GDM1 (cell line): ENCODE data around the gene MIB2.
A peak's percentile ranks its signal among the peaks of the same experiment; 100 is the strongest.
"Not testable (repeated sequence)": the region's sequence is repeated elsewhere in the genome, so short reads cannot be mapped to it uniquely, and the experiment has no call there.

Source experiments
- DNase-seq: peaks from one replicate; lab custom pipeline; 2025; lab: John Stamatoyannopoulos, UW

Gene MIB2

GRCh38 chr1:1615256-1616044 is at the start of gene MIB2:
MIB2 (plus strand) TSS chr1:1615500; CDS start chr1:1623453, 7,953 bp downstream.
- peak; percentile 97 for DNase-seq

- DNase-seq, result no peak
These were observed 48.0 kb upstream of the MIB2 start for GRCh38 chr1:1567152-1567875.

DNA sequence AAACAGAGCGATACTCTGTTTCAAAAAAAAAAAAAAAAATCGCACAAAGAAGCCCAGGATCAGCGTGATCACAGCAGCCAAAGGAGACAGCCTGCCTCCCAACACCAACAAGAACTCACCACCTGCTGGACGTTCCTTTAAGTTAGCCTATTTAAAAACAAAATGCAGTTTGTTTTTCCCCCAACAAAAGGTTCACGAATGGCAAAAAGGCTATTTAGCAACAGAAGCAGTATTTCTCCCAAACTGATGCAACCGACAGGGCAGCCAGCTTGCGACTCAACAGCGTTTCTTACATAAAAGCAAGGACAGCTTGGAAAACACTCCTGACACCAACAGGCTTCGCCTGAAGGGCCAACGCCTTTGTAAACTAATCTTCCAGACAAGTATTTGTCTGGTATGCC is 47.4 kb upstream of the MIB2 start:
- DNase-seq, result no peak

GRCh38 chr1:1569341-1569740 is 46.0 kb upstream of the MIB2 start:
- DNase-seq, result no peak

DNA sequence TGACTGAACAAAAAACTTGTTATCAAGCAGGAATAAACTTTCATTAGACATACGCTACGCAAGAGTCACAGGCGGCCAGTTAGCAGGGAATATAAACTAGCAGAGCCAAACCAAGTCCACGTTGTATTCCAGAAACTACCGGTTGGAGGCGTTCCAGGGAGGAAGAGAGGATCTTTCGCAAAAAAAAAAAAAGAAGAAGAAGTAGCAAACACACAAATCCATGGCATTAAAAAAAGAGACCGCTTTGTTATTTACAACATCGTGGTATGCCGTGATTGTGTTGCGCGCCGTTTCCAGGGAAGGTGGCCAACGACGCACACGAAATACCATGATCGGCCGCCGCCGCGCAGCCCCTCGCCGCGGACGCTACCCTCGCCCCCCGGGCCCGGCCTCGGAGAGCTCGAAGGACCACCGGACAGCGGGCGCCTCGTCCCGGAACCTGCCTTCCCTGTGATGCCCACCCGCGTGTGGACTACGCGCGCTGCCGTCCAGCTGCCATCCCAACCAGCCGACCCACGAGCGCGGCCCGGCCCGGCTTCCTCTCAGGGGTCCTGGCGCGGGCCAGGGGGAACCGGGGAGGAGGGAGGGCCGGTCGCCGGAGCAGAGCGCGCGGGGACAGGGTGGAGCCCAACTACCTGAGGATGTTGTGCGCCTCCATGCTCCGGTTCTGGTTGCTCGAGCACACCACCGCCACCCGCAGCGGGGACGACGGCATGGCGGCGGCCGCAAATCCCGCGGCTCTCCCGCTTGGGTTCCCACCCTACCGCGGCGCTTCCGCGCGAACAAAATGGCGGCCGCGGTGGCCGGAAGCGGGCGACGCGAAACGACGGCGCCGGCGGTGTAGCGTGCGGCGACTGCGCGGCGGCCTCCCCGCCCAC is 41.2 kb upstream of the MIB2 start:
- peak; percentile 82 for DNase-seq

- DNase-seq, result peak; percentile 88
These were observed 40.4 kb upstream of the MIB2 start, which contains the start of gene SSU72 for GRCh38 chr1:1574721-1575537. SSU72 (minus strand) TSS chr1:1574863; CDS start chr1:1574557, 306 bp downstream.

GRCh38 chr1:1577367-1578011 is 37.8 kb upstream of the MIB2 start:
- no peak for DNase-seq

- no peak for DNase-seq
These were observed 36.8 kb upstream of the MIB2 start for GRCh38 chr1:1578371-1578940.

- no peak for DNase-seq
These were observed 32.5 kb upstream of the MIB2 start for GRCh38 chr1:1582585-1583346.

- no peak for DNase-seq
These were observed 31.8 kb upstream of the MIB2 start for GRCh38 chr1:1583347-1584010.

DNA sequence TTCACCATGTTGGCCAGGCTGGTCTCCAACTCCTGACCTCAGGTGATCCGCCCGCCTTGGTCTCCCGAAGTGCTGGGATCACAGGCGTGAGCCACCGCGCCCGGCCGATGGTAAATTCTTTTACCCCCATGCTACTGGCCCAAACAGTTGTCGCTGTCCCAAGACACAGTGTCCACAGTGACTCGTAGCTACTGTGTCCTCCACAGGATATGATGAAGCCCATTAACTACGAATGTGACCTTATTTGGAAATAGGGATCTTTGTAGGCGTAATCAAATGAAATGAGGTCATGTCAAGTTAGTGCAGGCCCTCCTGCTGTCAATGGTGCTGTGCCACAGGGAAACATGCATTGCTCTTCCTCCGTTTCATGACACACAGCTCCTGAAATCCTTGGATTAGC is 23.8 kb upstream of the MIB2 start:
- no peak for DNase-seq

DNA sequence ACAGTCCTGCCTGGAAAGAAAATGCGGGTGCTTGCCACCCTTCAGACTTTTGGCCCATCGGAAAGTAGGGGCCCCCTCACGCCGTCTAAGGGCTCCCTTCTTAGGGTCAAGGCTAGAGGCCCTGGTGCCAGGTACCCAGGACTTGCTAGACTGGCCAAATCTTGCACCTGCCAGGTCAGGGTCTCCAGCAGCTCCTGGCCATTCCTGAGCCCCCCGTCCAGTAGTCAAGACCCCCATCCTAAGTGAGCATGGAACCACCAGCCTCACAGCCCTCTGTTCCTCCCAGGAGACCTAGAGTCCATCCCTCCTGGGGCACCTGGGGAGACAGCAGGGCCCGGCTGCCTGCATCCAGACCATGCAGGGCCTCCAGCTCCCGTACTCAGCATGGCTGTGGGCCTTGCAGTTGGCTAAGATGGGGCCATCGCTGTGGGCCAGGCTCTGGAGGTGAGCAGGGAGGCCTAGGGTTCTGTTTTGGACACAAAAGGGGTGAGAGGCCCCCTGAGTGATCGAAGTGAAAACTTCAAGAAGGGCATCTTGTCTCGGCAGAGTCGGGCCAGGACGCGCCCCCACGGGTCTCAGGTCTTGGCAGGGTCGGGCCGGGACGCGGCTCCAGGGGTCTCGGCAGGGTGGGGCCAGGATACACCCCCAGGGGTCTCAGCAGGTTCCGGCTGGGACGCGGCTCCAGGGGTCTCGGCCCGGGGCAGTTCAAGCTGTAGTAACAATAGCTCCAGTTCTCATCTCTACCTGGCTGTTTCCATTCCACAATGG is 21.3 kb upstream of the MIB2 start:
- DNase-seq, result no peak

DNA sequence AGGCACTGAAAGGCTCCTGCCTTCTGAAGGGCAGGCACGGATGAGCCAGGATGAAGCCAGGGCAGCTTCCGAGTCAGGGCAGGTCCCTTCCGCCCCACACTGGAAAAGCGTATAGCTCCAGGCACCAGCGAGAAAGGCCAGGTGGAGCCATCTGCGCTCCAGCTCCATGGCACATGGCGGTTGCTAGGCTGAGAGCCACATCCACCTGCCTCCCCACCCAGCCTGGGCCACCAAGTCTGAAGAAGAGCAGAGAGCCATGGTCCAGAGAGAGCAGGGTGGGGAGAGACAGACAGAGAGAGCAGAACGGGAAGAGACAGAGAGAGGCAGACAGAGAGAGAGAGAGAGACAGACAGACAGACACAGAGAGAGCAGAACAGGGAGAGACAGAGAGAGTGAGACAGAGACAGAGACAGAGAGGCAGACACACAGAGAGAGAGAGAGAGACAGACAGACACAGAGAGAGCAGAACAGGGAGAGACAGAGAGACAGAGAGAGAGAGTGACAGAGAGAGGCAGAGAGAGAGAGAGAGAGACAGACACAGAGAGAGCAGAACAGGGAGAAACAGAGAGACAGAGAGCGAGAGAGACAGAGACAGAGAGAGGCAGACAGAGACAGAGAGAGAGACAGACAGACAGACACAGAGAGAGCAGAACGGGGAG is 20.6 kb upstream of the MIB2 start:
- DNase-seq, result no peak

DNA sequence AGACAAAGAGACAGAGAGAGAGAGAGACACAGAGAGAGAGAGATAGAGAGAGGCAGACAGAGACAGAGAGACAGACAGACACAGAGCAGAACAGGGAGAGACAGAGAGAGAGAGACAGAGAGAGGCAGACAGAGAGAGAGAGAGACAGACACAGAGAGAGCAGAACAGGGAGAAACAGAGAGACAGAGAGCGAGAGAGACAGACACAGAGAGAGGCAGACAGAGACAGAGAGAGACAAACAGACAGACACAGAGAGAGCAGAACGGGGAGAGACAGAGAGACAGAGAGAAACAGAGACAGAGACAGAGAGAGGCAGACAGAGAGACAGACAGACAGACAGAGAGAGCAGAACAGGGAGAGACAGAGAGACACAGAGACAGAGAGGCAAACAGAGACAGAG is 20.0 kb upstream of the MIB2 start:
- DNase-seq, result not testable (repeated sequence)

DNA sequence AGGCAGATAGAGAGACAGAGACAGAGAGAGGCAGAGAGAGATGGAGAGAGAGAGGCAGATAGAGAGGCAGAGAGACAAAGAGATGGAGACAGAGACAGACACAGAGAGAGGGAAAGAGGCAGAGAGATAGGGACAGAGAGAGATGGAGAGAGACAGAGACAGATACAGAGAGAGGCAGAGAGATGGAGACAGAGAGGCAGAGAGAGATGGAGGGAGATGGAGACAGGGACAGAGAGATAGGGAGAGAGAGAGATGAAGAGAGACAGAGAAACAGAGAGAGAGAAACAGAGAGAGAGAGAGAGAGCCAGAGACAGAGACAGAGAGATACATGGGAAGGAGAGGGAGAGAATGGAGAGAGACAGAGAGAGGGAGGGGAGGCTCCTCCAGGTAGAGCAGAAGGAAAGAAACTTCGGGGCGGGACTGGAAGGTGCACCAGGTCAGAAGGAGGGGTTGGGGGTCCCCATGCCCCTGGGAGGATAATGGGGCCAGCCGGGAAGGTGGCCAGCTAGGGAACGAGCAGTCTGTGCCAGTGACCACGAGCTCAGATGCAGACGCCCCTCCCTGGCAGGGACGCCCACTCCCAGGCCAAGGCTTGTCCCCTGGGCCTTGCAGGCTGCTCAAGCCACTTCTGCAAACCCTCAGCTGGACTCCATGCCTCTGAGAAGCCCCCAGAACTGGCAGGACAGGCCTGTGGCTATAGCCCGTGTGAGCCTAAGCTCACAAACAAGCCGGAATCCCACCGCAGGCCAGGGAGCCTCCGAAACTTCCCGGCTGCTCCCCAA is 18.6 kb upstream of the MIB2 start:
- no peak for DNase-seq

GRCh38 chr1:1597275-1597930 is 17.9 kb upstream of the MIB2 start:
- no peak for DNase-seq
